Fibroblast of skin of scalp (primary cell): ENCODE measurements around the gene PITPNM1.
A peak's percentile ranks its signal among the peaks of the same experiment; 100 is the strongest.

ENCODE experiments used
- DNase-seq: peaks from one replicate; pipeline ENCODE4 v3.0.0-alpha.2; 2013

PITPNM1 gene

DNA sequence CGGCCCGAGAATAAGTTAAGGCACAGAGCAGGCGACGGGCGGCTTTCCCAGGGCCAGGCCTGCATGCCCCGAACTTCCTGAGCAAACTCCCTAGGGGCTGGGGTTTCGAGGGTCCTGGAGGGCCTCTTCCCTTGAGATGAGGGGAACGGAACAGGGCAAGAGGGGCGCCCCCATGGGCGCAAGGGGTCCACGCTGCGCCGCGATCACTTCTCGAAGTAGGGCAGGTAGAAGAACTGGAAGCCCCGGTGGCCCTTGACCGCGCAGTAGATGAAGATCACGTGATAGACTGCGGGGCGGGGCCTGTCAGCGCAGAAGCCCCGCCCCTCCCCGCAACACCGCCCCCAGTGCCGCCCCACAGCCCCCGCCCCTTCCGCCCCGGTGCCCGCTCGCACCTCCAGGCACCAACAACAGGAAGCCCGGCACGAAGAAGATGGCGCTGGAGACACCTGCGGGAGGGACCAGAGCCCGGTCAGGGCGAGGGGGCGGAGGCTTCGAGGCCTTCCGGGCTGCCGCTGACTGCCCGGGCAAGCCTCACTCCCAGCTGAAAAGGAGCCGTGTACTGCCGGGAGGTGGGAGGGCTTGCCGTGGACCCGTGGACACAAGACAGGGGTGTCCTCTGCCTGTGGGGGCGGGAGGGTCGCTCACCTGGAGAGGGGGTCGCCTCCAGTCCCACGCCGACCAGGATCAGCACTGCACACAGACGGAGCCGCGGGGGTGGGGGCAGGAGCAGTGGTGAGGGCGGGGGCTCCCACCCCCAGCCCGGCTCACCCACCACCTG is 40.6 kb downstream of the PITPNM1 start:
- DNase-seq, result peak; percentile 74

DNA sequence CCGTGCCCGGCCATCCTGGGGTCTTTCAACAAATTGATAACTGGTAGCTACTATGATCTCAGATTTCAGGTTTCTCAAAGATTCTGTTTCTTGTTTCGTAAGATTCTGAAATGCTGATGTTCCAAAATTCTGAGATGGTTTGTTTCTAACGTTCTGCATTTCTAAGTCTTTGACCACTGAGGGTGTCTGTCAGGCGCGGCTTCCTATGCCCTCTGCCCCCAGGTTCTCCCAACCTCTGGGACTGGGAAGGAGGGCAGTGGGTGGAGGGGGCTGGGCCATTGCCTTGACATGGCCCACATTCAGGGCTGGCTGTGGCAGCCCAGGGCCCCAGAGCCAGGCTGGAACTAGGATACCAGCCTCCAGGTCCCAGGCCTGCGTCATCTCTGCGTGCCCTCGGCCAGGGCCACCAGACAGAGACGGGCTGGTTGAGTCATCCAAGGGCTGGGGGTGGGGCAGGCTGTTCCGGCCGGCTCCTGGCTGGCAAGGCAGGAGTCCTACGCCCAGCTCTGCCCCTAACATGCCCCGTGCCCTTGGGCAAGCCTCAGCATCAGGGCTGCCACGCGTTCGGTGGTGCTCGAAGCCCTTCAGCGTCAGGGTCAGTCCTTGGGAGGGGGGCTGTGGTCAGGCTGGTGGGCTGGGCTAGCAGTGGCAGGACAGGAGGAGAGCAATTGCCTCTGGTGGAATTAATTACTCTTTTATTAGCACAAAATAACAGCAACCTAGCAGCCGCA is 41.3 kb downstream of the PITPNM1 start:
- no peak for DNase-seq

DNA sequence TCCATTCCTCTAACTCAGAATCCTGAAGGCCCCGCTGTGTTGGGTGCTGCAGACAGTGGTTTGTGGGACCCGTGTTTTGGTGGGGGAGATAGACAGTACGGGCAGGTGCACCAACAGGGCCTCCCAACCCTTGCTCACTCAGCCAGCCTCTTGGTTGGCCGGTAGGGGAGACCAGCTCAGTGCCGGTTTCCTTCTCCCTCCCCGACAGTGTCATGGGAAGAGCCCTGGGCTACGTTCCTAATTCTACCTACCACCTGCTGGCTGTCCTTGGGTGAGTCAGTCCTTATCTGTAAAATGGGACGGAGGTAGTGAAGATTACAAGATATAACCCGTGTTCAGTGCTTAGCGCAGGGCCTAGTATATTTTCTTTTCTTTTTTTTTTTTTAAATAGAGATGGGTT is 42.0 kb downstream of the PITPNM1 start:
- DNase-seq, result no peak

GRCh38 chr11:67458266-67458665 is 46.9 kb downstream of the PITPNM1 start:
- no peak for DNase-seq

DNA sequence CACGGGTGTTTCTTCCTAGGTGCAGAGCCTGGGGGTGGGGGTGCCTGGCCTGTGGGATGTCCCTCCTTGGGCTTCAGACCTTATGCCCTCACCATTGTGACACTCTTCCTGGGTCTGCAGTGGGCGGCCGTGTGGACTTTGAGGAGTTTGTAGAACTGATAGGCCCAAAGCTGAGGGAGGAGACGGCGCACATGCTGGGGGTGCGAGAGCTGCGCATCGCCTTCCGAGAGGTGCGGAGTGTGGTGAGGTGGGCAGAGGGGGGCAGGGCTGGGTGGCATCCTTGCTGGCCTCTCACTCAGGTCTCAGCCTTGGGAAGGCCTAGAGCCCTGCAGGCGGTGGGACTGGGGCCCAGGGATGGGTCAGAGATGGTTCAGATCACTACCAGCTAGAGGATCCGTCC is 47.7 kb downstream of the PITPNM1 start:
- no peak for DNase-seq

DNA sequence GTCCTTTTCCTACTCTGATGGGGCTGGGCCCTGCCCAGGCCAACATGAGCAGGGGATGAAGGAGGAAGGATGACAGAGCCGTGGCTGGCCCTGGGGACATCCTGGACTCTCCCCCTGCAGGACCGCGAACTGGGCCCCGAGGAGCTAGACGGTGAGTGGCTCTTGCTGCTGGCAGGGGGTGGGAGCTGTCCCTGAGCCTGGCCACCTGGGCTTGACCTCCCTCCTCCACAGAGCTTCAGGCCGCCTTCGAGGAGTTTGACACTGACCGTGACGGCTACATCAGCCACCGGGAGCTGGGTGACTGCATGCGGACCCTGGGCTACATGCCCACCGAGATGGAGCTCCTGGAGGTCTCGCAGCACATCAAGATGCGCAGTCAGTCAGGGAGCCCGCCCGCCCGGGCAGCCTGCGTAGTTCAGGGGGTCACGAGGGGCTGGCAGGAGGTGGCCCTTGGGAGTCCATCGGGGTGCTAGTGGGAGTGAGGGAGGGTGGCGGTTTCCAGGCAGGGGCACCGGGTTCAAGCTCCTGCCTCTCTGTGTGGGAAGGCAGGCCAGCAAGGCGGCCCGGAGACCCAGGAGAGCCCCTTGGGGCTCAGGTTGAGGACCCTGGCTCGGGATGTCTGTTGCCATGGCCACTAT is 49.0 kb downstream of the PITPNM1 start:
- DNase-seq, result no peak

DNA sequence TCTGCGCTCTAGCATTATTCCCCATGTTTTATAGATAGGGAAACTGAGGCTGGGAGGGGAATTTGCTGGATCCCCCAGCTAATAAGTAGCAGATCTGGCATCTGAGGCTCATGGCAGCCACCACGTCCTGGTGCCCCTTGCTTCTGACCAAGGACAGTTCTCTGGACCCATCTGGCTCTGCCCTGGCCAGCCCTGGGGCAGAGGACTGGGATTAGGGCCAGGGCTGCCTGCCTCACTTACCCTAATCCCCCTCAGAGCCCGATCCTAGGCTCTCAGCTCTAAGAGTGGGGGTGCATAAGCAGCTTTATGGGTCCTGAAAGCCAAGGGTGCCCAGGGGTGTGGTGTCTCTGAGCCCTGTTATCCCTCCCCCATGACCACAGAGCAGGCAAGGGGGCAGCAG is 50.1 kb downstream of the PITPNM1 start, which contains the start of gene CABP4:
TSS of gene CABP4 (plus strand) at position 301 of the 400 bp plus-strand sequence. CDS start at position 371, 70 bp downstream.
- DNase-seq, result no peak

GRCh38 chr11:67453816-67454732 is 51.1 kb downstream of the PITPNM1 start:
- DNase-seq, result no peak

DNA sequence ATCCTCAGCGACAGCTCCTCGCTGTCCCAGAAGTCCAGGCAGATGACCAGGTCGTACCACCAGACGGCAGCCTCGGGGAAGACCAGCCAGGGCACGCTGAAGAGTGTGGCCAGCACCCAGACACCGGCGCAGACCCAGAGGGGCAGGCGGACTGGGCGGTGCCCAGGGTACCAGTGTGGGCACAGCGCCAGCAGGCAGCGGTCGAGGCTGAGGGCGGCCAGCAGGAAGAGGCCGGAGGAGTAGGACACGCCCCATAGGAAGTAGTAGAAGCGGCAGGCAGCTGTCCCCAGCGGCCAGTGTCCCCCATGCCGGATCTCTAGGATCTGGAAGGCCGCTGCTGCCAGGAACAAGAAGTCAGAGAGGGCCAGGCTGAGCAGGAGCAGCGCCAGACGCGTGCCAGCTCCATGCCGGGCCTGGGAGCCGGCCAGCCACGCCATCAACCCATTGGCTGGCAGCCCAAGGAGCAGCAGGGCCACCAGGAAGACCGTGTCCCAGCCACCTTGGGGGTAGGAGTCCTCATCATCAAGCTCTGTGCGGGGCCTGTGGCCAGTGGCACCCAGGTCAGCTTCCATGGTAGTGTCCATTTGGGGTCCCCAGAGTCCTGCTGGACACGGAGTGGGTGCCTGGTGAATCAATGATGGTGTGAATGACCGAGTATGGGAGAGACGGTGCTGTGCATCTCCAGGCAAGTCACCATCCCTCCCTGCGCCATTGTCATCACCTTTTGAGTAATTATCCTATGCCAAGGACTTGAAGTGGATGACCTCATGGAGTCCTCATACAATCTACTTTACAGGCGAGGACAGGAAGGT is 52.8 kb downstream of the PITPNM1 start, which contains the start of gene GPR152:
TSS of gene GPR152 (minus strand) at position 589 of the 812 bp plus-strand sequence. CDS start at position 584, 5 bp downstream.
- no peak for DNase-seq

DNA sequence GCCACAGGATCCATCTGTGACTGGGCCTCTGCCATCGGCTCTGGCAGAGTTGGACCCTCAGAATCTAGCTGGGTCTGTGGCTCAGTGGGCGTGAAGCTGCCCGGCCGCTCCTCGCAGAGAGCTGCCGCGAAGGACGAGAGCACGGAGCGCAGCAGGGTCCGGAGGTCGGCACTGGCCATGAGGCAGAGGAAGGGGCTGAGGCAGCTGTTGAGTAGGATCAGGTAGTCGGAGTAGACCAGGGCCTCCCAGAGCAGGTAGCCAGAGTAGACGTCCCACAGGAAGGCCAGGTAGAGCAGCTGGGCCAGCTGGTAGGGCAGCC is 53.5 kb downstream of the PITPNM1 start:
- no peak for DNase-seq

DNA sequence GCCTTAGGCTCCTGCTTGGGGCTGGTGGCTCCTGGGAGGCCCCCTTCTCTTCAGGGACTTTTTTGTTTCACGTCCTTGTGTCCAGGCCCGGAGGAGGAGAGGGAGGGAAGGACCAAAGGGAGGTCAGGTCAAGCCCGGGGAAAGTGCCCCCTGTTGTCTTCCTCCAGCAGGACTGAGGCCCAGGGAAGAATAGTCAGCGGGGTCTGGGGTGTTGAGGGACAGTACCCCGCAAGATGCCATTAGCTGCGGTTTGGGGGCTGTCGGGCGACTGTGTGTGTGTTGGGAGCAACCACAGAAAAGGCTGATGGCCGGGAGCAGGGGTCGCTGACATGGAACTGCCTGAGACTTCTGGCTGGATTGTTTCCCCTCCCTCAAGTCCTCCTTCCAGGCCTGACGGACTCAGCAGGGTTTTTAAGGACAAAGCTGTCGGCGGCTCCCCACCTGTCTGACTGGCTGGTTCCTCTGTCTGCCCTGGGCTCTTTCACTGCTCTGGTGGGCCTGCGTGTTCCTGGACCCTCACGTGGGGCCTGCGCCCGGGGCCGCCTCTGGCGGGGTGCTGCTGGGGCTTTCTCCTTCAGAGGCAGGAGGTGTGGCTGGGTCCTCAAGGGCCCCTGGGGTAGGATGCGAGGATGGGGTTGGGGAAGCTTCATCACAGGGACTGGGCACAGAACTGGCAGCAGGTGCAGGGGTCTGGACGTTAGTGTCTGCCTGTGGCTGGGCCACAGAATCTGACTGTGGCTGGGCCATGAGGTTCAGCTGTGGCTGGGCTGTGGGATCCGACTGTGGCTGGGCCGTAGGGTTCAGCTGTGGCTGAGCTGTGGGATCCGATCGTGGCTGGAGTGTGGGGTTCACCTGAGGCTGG is 54.1 kb downstream of the PITPNM1 start:
- DNase-seq, result no peak

DNA sequence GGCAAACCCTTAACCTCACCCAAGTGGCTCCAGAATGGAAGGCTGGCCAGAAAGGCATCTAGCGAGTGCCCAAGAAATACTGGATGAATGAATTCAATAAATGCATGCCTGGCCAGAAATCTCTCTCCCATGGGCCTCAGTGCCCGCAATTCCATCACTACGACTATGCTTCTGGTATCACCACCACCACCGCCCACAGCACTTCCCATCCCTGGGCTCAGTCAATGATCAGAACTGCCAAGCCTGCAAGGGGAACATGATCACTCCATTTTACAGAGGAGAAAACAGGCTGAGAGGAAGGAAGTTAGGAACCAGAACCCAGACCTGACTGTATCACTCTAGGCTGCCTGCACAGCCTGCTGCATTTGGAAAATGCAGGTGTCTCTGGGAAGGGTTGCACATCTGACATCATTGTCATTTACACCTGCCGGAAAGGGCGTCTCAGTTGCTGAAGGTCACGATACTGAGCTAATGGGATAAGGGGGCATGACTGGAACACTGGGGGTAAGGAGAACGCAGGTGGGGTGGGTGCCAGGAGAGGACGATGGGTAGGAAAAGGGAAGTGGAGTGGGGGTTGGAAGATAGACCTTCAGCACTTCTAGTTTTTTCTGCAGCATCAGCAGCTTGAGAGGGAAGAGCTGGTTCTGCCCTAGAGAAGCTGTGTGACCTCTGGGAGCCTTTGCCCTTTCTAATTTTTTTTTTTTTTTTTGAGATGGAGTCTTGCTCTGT is 55.9 kb downstream of the PITPNM1 start:
- no peak for DNase-seq

DNA sequence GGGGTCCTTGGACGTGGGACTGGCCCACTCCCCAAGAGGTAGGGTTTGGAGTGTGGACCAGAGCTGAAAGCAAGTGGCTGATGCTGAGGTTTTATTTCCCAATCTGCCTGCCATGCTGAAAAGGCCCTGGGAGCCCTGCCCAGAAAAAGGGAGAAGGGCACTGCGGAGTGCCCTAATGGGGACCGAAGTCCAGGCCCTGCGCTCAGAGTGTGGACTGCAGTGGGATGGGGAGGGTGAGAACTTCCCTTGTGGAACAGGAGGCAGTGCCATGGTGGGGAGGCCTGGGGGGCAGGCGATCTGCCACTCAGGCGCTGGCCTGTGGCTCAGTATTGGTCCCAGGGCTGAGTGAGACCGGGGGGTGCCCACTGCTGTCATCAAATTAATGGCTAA is 56.9 kb downstream of the PITPNM1 start:
- no peak for DNase-seq

- DNase-seq, result no peak
Observed at GRCh38 chr11:67445515-67445914, 59.6 kb downstream of the PITPNM1 start.

DNA sequence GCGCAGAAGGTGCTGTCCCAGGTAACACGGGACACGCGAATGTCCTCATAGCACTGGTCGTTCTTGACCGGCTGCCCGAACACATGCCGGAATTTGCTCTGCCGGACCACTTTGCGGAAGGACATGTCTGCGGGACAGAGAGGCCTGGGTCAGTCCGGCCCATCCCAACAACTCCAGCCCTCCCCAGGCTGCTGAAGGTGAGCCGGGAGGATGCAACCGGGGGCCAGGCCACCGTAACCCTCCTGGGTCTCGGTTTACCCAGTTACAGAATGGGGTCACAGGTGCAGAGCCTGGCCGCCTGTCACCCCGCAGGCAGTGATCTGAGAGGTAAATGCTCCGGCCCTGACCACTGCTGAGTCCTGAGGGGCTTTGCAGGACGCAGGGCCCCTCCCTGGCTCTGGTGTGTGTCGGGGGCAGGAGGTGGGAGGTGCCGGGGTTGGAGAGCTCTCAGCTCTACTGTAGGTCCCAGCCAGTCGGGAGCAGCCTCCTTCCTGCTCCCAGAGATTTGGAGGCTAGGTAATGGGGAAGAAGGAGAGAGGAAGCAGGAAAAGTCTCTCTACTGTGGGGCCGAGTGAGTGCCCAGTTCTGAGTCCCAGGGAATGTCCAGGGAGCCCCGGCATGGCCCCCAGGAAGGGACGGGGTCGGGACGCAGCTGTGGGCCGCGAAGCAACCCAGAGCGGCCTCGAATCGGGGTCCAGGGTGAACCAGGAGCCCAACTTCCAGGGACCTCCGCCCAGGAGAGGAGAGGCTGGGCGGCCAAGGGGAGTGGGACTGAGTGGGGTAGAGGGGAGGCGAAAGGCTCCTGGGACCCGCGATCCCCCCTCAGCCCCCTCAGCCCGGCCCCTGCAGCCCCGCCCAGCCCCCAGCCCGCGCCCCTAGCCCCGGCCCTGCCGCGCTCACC is 62.4 kb downstream of the PITPNM1 start:
- no peak for DNase-seq
